Measurements from ENCODE around the gene CDK9. TPM values are rescaled to one million over a fixed set of nuclear protein-coding genes. Genes with fewer than 3 reads are reported as not detected.

The CDK9 gene
- total RNA-seq, 1 donor from 2014 or later: 132 TPM

- Mint-ChIP-seq H3K27me3 (no peaks in the 10 kb centered on the region), H3K4me3 (no peak overlapping the region), H3K4me1 (no peaks in the 10 kb centered on the region), H3K9me3 (no peaks in the 10 kb centered on the region), H3K27ac (no peak overlapping the region), H3K36me3 (ENCODE audit: low read depth) (peaks cover 76% of the 10 kb centered on the region)
- POLR2A ChIA-PET: no interaction called here
- ATAC-seq (ENCODE audit: low read depth) (no peak), DNase-seq (no peak)
- no peak for TF ChIP-seq CTCF (IDR thresholded peaks at IDR 0.05)
- intact Hi-C loops (cut with micrococcal nuclease): no loop called here
- CTCF ChIA-PET: no interaction called here
Measured at GRCh38 chr9:127810378-127811187, 24.7 kb downstream of the CDK9 start.

- peaks cover 72% of the 10 kb centered on the region for H3K36me3 Mint-ChIP-seq (ENCODE audit: low read depth)
- ATAC-seq (ENCODE audit: low read depth): no peak
- POLR2A ChIA-PET: no interaction called here
Measured at GRCh38 chr9:127812011-127812410, 26.2 kb downstream of the CDK9 start.

GRCh38 chr9:127812936-127813675, 27.3 kb downstream of the CDK9 start:
- H3K4me1 Mint-ChIP-seq: no peaks in the 10 kb centered on the region
- ChIA-PET POLR2A (no interaction called here), CTCF (no interaction called here)
- no peaks in the 10 kb centered on the region for H3K9me3 Mint-ChIP-seq
- H3K27ac Mint-ChIP-seq: no peak overlapping the region
- no peak overlapping the region for H3K4me3 Mint-ChIP-seq
- H3K36me3 Mint-ChIP-seq (ENCODE audit: low read depth): peaks cover 71% of the 10 kb centered on the region
- H3K27me3 Mint-ChIP-seq: no peaks in the 10 kb centered on the region
- intact Hi-C loops (cut with micrococcal nuclease): no loop called here
- ATAC-seq (ENCODE audit: low read depth) (no peak), DNase-seq (no peak)
- TF ChIP-seq CTCF (IDR thresholded peaks at IDR 0.05): no peak

More at GRCh38 chr9:127812011-127812410, 26.2 kb downstream of the CDK9 start:
- CTCF ChIA-PET: interaction anchor here (0.6 kb wide), 1 partner anchor 54 kb away, joined by 3 read pairs; no protein-coding TSS in a partner anchor
- no peak for DNase-seq
- Mint-ChIP-seq H3K4me3 (no peak overlapping the region), H3K27me3 (no peaks in the 10 kb centered on the region), H3K9me3 (no peaks in the 10 kb centered on the region), H3K27ac (no peak overlapping the region), H3K4me1 (no peaks in the 10 kb centered on the region)
- no peak for TF ChIP-seq CTCF (IDR thresholded peaks at IDR 0.05)
- intact Hi-C loops (cut with micrococcal nuclease): no loop called here

GRCh38 chr9:127813686-127814226, 27.9 kb downstream of the CDK9 start:
- Mint-ChIP-seq H3K27me3 (no peaks in the 10 kb centered on the region), H3K4me3 (no peak overlapping the region), H3K27ac (no peak overlapping the region), H3K36me3 (ENCODE audit: low read depth) (peaks cover 73% of the 10 kb centered on the region), H3K9me3 (no peaks in the 10 kb centered on the region), H3K4me1 (no peaks in the 10 kb centered on the region)
- no peak for TF ChIP-seq CTCF (IDR thresholded peaks at IDR 0.05)
- DNase-seq (no peak), ATAC-seq (ENCODE audit: low read depth) (no peak)
- ChIA-PET POLR2A (interaction anchor here (1.1 kb wide), 1 partner anchor 10 kb away, joined by 3 read pairs; no protein-coding TSS in a partner anchor), CTCF (no interaction called here)
- intact Hi-C loops (cut with micrococcal nuclease): no loop called here
